BE2C (cell line): Measurements from ENCODE around the gene CASK.
"Not testable (repeated sequence)": the region's sequence is repeated elsewhere in the genome, so short reads cannot be mapped to it uniquely, and the experiment has no call there.

Experiments
- DNase-seq: peaks from one replicate; pipeline ENCODE4 v3.0.0-alpha.2; 2020
- H3K27me3 ChIP-seq: fragments of 250-450 bp; sonication (Bioruptor Pico); 2 replicates; pipeline ENCODE4 v1.5.1; 2020; ENCODE audit warnings: mild to moderate bottlenecking
- H3K36me3 ChIP-seq: fragments of 250-450 bp; sonication (Bioruptor Pico); 2 replicates; pipeline ENCODE4 v1.5.1; 2020; ENCODE audit warnings: mild to moderate bottlenecking
- H3K4me1 ChIP-seq: fragments of 250-450 bp; sonication (Bioruptor Pico); 2 replicates; pipeline ENCODE4 v1.5.1; 2020
- H3K4me3 ChIP-seq: 2 replicates; pipeline ENCODE4 v1.5.1; 2011; ENCODE audit warnings: low read depth, low read length
- H3K9me3 ChIP-seq: fragments of 250-450 bp; sonication (Bioruptor Pico); 2 replicates; pipeline ENCODE4 v1.5.1; 2020
- CTCF ChIP-seq: IDR thresholded peaks from 2 replicates; pipeline ENCODE4 v1.5.1; 2012; ENCODE audit warnings: mild to moderate bottlenecking, low read depth, low read length

CASK gene

DNA sequence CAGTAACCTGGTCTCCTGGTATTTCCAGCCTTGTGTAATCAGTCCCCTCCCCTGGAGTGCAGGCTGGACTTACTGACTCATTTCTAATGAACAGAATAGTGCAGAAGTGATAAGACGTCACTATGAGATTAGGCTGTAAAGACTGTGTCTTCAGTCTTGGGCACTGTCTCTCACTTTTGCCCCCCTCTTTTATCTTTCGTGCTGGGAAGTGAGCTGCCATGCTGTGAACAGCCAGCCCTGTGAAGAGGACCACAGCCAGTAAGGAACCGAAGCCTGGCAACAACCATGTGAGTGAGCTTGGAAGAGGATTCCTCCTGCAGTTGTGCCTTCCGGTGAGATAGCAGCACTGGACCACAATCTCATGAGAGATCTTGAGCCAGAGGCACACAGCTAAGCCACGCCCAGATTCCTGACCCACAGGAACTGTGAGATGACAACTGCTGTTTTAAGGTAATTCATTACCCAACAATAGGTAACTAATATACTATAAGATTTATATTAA lies 302.1 kb downstream of the CASK start:
- no peaks in the 10 kb centered on the region for H3K36me3 ChIP-seq
- H3K4me3 ChIP-seq: no peak overlapping the region
- H3K9me3 ChIP-seq: no peaks in the 10 kb centered on the region
- DNase-seq: peak; percentile 52
- no peaks in the 10 kb centered on the region; the same call in 1 of the 2 replicates for H3K4me1 ChIP-seq
- H3K27me3 ChIP-seq: no peaks in the 10 kb centered on the region
- TF ChIP-seq CTCF: no peak

DNA sequence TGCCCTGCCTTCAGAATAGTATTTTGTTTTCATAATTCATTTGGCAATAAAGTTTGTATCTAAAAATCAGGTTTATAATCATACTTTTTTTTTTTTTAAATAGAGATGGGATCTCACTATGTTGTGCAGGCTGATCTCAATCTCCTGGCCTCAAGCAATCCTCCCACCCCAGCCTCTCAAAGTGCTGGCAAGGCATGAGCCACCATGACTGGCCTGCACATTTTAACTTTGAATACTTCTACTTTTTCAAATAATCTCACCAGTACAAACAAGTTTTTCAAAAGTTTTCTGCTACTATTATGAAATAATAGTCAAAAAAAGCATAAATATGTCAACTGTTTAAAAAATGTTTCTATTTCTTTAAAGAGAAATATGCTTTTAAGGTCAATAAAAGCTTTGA lies 304.1 kb downstream of the CASK start:
- no peak for TF ChIP-seq CTCF
- DNase-seq: no peak
- Histone ChIP-seq H3K27me3 (no peaks in the 10 kb centered on the region), H3K4me3 (no peak overlapping the region), H3K4me1 (no peaks in the 10 kb centered on the region; the same call in 1 of the 2 replicates), H3K36me3 (no peaks in the 10 kb centered on the region), H3K9me3 (no peaks in the 10 kb centered on the region)

GRCh38 chrX:41616935-41617334 lies 306.4 kb downstream of the CASK start:
- Histone ChIP-seq H3K4me3 (no peak overlapping the region), H3K36me3 (no peaks in the 10 kb centered on the region), H3K27me3 (no peaks in the 10 kb centered on the region), H3K9me3 (no peaks in the 10 kb centered on the region), H3K4me1 (no peaks in the 10 kb centered on the region; the same call in 1 of the 2 replicates)
- no peak for DNase-seq
- TF ChIP-seq CTCF: no peak

DNA sequence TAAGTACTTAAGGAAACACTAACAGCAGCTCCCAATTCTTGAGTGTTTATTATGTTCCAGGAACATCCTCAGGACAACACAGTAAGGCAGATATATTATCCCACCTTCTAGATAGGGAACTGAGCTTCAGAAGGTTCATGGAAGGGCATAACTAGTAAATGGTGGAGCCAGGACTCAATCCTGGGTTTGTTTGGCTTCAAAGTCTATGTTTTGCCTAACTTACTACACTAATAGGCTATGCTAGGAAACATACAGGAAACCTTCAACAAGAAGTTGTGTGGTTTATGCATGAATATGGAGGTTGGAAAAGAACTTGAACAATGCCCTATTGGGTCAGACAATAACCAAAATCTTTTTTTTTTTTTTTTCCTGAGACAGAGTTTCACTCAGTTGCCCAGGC lies 307.1 kb downstream of the CASK start:
- Histone ChIP-seq H3K9me3 (no peaks in the 10 kb centered on the region), H3K4me3 (no peak overlapping the region), H3K36me3 (no peaks in the 10 kb centered on the region), H3K4me1 (no peaks in the 10 kb centered on the region; the same call in 1 of the 2 replicates), H3K27me3 (no peaks in the 10 kb centered on the region)
- no peak for TF ChIP-seq CTCF
- no peak for DNase-seq

DNA sequence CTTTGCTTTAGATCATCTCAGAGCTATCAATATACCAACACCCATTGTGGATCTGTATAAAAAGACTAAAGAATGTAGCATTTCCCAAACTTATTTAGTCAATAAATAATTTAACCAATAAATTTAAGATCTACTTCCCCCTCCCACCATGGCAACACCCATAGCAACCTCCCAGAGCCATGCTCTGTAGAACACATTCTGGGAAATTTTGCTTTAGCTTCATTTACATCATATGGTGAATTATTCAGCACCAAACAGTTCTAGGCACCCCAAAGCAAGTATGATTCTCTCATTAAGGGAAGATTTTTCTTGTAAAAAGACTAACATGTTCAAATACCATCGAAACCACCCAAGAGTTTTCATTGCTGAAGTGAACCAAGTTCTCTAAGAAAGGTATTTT lies 315.1 kb downstream of the CASK start:
- TF ChIP-seq CTCF: no peak
- no peaks in the 10 kb centered on the region for H3K36me3 ChIP-seq
- no peak for DNase-seq
- H3K9me3 ChIP-seq: no peaks in the 10 kb centered on the region
- H3K4me3 ChIP-seq: no peak overlapping the region
- no peaks in the 10 kb centered on the region for H3K27me3 ChIP-seq
- no peaks in the 10 kb centered on the region for H3K4me1 ChIP-seq

- no peaks in the 10 kb centered on the region for H3K4me1 ChIP-seq
- DNase-seq: no peak
- H3K36me3 ChIP-seq: no peaks in the 10 kb centered on the region
- H3K9me3 ChIP-seq: no peaks in the 10 kb centered on the region
- TF ChIP-seq CTCF: no peak
- H3K27me3 ChIP-seq: no peaks in the 10 kb centered on the region
- no peak overlapping the region for H3K4me3 ChIP-seq
Measured at GRCh38 chrX:41607264-41607832, 316.0 kb downstream of the CASK start.

- not testable (repeated sequence) for H3K36me3 ChIP-seq, H3K27me3 ChIP-seq
Measured at GRCh38 chrX:41606057-41606456, 317.3 kb downstream of the CASK start.

More at GRCh38 chrX:41606057-41606456, 317.3 kb downstream of the CASK start:
- not testable (repeated sequence) for H3K4me3 ChIP-seq, H3K9me3 ChIP-seq, H3K4me1 ChIP-seq, DNase-seq
